Stomach (tissue), 4 donors: ENCODE measurements around the gene C4B.

Experiments used
- EP300 ChIP-seq: sonication (generic); formaldehyde crosslinking; IDR thresholded peaks from one replicate; pipeline ENCODE4 v1.6.1; 2017; ENCODE audit warnings: antibody characterized with exemption
- POLR2A ChIP-seq, 4 donors: fragments of 450-650 bp; IDR thresholded peaks; one replicate each; pipeline ENCODE4 v1.6.1; 2016; ENCODE audit warnings: antibody characterized with exemption in 4 of 4, control low read depth in 2 of 4, mild to moderate bottlenecking in 1 of 4, moderate library complexity in 1 of 4
- POLR2AphosphoS5 ChIP-seq, 3 donors: sonication (generic); formaldehyde crosslinking; IDR thresholded peaks; one replicate each; pipeline ENCODE4 v1.6.1; 2016; ENCODE audit warnings: antibody characterized with exemption in 3 of 3
- TF ChIP-seq, protein P1 (sequence below), 7 experiments: fragments of 450-650 bp in 4 of 7; fragments of 200-600 bp in 3 of 7; sonication (generic) in 3 of 7; IDR thresholded peaks; one replicate each; pipeline ENCODE4 v1.5.1; 2016 to 2019; ENCODE audit warnings: antibody characterized with exemption in 7 of 7, control low read depth in 2 of 7, mild to moderate bottlenecking in 1 of 7

GRCh38 chr6:32083812-32084768 is 69.5 kb downstream of the C4B start:
- TF ChIP-seq, protein P1, sequence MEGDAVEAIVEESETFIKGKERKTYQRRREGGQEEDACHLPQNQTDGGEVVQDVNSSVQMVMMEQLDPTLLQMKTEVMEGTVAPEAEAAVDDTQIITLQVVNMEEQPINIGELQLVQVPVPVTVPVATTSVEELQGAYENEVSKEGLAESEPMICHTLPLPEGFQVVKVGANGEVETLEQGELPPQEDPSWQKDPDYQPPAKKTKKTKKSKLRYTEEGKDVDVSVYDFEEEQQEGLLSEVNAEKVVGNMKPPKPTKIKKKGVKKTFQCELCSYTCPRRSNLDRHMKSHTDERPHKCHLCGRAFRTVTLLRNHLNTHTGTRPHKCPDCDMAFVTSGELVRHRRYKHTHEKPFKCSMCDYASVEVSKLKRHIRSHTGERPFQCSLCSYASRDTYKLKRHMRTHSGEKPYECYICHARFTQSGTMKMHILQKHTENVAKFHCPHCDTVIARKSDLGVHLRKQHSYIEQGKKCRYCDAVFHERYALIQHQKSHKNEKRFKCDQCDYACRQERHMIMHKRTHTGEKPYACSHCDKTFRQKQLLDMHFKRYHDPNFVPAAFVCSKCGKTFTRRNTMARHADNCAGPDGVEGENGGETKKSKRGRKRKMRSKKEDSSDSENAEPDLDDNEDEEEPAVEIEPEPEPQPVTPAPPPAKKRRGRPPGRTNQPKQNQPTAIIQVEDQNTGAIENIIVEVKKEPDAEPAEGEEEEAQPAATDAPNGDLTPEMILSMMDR (IDR thresholded peaks at IDR 0.05): no peak
- TF ChIP-seq POLR2AphosphoS5 (IDR thresholded peaks at IDR 0.05): no peak
- TF ChIP-seq POLR2A (IDR thresholded peaks at IDR 0.05): no peak
- no peak for TF ChIP-seq EP300
